HG02884 (cell line): ENCODE results near the gene HNRNPAB.
"Not testable (repeated sequence)": the region's sequence is repeated elsewhere in the genome, so short reads cannot be mapped to it uniquely, and the experiment has no call there.

Experiments used
- ATAC-seq: cut with Tn5 transposase; IDR thresholded peaks from one replicate; pipeline ENCODE4 v1.9.1; 2021; ENCODE audit warnings: mild to moderate bottlenecking, moderate library complexity; ENCODE audit not compliant: unreplicated experiment

The HNRNPAB gene

DNA sequence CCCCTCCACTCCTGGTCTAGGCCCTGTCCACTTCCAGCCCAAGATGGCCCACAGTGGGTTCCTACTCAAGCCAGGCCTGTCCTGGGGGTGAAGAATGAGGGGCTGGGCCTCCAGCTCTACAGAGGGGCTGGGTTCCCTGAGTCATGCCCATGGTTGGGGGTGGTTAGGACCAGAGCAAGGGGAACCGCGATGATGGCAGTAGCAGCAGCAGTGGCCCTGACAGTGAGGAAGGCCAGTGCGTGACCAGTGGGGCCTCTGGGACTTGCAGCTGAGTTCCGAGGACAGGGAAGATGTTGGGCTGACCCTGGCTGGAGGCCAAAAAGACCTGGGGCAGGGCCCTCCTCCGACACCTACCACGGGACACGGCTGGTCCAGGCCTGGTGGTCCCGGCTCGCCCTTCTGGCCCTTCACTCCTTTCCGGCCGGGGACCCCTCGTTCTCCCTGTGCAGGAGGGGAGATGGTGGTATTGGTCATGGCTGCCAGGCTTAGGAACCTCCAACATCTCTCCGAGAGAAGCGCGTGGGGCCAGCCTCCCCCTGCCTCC is 37.4 kb downstream of the HNRNPAB start:
- no peak for ATAC-seq

DNA sequence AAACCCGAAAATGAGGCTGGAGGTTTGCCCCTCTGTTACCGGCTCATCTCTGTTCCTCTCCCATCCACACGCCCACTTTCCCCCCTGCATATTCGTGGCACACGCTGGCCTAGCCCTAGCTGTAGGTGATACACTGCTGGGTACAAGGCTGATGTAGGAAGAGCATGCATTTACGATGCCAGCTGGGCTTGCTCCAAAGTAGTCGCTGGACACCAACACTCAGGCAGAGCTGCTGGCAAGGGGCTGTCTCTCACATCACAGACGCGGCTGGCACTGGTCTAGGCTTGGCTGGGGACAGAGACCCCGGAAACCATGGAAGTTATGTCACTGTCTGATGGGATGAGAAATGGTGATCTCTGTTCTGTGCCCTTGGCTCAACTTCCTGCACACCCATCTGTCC is 38.1 kb downstream of the HNRNPAB start:
- no peak for ATAC-seq

GRCh38 chr5:178244576-178244975 is 40.2 kb downstream of the HNRNPAB start:
- no peak for ATAC-seq

DNA sequence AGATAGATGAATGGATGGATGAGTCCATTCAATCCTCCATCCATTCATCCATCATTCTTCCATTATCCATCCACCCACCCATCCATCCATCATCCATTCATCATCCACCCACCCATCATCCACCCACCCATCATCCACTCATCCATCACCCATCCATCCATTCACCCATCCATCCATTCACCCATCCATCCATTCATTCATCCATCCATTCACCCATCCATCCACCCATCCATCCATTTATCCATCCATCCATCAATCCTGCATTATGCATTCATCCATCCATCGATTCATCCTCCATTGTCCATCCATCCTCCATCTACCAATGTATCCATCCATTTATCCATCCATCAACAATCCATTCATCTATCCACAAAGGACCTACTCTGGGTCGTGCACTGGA is 41.1 kb downstream of the HNRNPAB start:
- no peak for ATAC-seq

GRCh38 chr5:178246624-178247279 is 42.4 kb downstream of the HNRNPAB start:
- ATAC-seq: no peak

GRCh38 chr5:178247481-178248456 is 43.4 kb downstream of the HNRNPAB start:
- ATAC-seq: no peak

DNA sequence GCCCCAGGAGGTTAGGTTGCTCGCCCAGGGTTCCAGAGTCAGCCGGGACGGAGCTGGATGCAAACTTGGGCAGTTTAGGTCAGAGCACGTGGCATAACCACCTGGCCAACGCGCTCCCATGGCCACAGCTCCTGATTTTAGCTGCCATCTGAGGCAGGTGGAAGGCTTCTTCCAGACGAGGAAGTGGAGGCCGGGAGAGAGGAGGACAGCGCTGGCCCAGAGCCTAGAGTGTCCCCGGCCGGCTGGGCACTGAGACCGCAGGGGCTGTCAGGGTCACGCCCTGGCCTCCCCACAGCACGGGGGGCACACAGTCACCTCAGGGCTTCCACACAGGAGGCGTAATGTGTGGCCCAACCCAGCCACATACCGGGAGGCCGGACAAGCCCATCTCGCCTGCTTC is 44.4 kb downstream of the HNRNPAB start:
- ATAC-seq: no peak

GRCh38 chr5:178249191-178249989 is 45.1 kb downstream of the HNRNPAB start:
- ATAC-seq: no peak

DNA sequence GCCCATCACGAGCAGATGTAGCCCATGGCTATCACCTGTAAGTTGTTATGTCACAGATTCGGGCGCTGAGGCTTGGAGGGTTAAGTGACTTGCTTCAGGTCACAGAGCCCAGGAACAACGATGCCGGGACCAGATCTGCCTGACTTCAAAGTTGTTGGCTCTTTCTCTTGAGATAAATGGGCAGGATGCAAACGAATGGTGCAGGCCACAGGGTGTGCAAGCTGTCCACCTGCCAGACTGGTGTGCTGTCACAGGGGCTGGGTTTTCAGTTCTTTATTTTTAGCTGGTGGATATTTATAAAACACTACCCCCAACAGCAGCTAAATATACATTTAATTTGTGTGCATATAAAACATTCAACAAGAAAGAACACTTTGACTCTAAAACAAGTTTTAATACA is 45.9 kb downstream of the HNRNPAB start:
- ATAC-seq: no peak

- no peak for ATAC-seq
Observed at GRCh38 chr5:178252258-178252657, 47.9 kb downstream of the HNRNPAB start.

GRCh38 chr5:178253632-178254031 is 49.3 kb downstream of the HNRNPAB start:
- ATAC-seq: not testable (repeated sequence)

DNA sequence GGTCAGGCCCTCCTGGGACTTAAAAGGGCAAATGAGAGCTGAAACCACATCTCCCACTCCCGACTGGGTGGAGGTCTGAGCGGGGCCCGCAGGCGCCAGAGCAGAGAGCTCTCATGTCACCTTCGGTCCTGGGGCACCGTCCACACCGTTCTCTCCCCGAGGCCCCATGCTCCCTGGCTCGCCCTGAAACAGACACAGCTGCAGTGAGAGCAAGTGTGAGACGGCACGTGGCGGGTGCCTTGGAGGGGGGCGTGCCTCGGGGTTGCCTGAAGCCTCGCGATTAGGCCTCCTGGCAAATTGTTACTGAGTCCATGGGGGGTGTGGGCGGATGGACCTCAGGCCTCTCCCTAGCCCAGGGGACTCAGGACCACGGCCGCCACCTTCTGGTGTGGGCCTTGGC is 52.4 kb downstream of the HNRNPAB start:
- ATAC-seq: no peak

- ATAC-seq: no peak
Observed at GRCh38 chr5:178257650-178258049, 53.3 kb downstream of the HNRNPAB start.

DNA sequence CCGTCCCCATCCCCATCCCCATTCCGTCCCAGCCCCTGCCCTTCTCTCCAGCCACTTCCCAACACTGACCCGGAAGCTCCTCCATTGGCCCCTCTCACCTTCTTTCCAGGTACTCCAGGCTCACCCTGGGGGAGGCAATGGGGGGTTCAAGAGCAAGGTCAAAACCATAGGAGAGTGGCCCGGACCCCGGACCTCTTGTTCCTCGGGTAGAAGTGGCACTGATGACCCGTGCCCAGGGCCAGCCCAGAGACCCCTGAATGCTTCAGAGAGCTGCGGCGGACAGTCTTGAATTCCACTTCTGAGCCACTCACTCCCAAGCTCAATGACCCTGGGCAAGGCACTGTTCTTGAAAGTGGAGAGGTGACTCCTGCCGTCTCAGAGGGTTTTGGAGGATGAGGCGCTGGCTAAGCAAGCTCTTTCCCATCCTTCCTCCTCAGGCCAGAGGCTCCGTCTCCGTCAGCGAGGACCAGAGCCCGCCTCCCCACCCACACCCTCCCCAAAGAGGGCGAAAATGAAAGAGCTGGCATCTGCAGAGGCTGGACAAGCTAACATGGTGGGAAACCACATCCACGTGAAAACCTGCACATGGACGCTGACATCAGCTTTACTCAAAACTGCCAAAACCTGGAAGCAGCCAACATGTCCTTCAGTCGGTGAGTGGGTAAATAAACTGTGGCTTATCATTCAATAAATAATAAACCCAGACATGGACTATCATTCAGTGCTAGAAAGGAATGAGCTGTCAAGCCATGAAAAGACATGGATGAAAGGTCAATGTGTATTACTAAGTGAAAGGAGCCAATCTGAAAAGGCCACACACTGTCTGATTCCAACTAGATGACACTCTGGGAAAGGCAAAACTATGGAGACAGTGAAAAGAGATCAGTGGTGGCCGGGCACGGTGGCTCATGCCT is 55.5 kb downstream of the HNRNPAB start:
- no peak for ATAC-seq
